ENCODE results near the gene SPAG9.
"Not testable (repeated sequence)": the region's sequence is repeated elsewhere in the genome, so short reads cannot be mapped to it uniquely, and the experiment has no call there.

The SPAG9 gene

DNA sequence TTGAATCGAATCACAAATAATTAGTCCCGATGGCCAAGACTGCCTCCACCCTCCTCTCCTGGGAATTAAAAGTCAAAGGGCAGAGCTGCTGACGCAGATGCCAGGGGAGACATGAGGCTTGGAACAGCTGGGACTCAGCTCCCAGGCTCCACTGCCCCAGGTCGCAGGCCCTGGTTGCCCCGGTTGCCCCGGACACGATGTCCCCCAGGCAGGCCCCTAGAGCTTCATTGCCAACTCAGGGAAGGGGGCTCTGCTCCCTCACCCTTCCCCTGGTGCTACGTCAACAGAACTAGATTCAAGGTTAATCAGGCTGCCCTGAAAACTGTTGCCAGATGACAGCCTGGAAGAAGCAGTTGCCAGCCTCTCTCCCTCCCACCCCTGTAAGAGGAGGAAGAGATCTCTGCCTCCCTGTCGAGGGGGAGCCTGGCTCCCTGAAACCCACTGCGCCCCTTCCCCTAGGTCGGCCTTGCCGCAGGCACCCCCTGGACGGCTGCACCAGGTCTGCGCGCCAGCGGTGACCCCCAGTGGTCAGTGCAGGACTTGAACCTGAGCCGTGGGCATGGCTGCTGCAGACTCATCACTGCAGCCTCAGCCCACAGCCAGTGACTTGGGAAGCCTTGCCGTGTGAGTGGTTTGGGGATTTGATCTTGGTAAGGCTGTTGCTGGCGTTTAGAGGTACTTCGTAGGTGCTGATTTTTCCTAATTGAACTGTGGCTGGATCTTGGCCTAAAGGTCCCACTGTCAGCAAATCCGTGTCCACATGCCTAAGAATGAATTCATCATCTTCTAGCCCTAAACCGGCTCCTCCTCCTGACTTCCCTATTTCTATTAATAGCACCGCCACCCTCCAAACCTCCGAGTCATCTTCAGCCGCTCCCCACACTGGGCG is 170.4 kb downstream of the SPAG9 start:
- no peak for FAIRE-seq

DNA sequence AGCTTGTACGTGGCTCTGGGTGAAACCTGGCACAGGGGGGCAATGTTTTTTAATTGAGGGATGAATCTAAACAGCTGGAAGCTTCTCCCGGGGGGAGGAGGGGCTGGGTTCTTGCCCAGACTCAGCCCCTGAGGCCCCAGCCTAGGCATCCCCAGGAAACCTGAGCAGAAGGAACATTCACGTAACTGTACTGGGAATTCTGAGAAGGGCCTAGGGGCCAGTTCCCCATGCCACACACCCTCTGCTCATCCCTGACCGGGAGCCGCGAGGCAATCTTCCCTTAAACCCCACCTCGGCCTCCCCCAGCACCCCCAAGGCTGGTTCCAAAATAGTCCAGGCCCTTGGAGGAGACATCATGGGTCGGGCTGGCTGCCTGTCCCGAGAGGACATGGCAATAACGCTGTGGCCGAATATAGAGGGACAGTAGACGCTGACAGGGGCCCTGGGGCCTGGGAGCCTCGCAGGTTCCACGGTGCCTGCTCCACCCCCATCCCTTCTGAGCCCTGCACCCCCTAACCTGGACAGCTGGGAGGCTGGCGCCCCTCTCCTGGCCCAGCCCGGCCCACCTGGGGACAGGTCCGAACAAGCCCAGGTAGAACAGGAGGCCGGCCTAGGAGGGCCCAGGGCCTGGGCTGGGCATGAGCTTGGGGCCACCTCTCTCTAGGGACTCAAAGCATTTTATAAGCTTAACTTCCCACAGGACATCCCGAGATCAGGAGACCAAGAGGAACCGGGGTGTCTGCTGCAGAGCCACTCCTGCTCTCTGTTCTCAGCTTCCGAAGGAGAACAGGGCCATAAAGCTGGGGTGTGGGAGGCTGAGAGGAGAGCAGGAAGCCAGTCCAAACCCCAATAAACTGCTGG is 171.3 kb downstream of the SPAG9 start:
- FAIRE-seq: no peak

DNA sequence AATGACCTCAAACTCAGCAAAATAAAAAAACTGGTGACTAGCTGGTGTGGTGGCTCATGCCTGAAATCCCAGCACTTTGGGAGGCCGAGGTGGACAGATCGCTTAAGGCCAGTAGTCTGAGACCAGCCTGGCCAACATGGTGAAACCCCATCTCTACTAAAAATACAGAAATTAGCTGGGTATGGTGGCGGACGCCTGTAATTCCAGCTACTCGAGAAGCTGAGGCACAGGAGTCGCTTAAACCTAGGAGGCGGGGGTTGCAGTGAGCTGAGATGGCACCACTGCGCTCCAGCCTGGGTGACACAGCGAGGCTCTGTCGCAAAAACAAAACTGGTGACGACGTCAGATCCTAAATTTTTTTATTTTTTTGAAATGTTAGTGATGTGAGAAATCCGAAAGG is 172.0 kb downstream of the SPAG9 start:
- FAIRE-seq: no peak

DNA sequence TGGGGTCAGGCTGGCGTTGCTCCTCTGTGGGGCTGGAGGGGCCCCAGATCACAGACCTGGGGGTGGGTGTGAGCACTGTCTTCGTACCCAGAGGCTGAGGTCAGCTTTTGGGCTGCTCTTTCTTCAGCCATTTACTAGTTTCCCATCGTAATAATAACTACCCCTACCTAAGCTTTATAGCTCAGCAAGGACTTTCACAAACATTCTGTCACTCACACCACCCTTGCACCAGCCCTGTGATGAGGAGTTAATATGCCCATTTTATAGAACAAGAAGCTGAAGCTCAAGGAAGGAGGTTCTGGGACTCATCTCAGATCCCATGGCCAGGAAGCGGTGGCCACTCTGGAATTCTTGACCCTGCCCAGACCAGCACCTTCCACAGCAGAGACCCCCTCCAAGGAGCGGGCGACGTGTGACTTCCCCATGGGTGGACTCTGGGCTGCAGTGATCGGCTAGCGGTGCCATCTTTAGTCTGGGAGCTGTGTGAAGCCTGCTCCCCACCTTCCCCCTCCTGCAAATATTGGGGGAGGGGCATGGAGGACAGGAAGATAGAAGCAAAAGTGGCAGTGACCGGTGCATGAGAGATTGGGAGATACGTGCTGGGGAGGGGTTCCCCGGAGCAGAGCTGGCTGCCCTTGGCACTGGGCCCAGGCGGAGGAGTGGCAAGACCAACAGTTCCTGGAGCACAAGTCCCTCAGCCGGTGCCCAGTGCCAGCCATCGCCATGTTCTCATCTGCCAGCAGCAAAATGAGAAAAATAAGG is 172.7 kb downstream of the SPAG9 start:
- no peak for FAIRE-seq

DNA sequence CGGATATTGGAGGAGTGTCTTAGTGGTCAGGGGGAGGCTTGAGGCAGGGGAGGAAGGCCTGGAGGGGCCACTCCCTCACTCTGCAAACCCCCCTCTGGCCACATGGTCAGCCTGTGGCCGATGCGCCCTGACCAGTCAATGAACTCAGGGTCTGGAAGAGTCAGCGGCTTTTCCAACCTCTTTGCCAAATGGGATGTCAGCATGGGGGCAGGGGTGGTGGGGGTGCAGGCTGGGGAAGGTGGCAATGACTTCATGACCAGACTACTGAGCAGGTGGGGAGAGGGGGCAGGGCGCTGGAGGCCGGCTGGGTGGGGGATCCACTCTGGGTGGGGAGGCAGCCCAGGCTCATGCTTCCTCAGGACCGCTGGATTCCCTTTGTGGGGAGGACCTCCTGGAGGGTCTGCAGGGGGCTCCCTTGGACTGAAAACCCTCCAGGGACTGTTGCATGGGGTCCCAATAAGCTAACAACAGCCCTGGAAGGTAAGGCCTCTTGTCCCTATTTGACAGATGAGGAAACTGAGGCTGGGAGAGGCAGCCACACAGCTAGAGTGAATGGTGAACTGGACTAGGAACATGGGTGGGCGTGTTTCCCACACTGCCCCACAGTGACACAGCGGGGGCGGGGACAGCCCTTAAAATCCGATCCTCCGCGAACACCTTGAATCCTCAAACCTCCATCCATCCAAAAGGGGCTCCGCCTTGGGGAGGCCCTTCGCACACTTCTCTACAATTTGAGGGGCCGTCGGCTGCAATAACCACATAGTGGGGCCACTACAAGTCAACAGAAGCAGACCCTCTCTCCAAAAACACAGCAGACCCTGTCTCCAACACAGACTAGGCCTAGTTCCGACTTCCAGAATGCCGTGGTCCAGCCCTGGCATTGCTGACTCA is 173.5 kb downstream of the SPAG9 start:
- FAIRE-seq: no peak

DNA sequence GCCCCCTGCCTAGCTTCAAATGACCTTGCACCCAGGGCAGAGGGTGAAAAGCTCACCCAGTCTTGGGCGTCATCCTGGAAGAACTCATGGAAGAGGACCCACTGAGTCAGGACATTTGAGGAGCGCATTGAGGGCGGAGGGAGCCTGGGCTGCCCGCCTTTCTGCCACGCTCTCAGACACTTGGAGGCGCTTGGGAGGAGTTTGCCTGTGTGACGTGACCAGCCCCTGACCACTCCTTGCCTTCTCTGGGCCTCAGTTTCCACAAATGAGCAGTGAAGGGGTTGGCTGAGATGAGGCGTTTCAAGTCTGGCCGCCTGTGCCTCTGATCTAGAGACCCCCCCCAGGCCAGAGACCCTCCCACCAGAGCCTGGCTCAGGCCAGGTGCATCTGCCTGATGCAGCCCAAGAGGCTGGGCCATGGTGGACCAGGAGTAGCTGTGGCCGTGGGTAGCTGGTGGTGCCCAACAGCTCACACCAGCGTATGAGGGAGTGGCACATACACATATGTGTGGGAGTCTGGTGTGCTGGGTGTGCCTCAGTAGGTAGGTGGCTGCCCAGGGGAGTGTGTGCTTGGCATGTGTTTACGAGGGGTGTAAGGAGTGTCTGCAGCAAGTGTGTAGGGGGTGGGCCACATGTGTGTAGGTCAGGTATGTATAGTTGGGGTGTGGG is 174.3 kb downstream of the SPAG9 start:
- no peak for FAIRE-seq

DNA sequence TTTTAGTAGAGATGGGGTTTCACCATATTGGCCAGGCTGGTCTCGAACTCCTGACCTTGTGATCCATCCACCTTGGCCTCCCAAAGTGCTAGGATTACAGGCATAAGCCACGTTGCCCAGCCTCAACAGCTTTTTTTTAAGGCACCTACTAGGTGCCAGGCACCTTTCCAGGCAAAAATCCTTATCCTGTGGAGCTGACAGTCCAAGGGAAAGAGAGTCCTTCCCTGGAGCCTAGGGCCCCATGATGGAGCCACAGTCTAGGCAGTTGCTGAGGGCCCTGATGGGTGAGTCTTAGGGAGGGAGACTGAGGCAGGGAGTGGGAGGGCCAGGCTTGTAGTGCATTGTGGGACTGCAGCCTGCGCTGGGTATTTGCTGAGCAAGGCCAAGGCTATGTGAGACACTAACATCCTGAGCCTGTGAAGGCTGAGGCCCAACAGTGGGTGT is 174.9 kb downstream of the SPAG9 start:
- FAIRE-seq: no peak

DNA sequence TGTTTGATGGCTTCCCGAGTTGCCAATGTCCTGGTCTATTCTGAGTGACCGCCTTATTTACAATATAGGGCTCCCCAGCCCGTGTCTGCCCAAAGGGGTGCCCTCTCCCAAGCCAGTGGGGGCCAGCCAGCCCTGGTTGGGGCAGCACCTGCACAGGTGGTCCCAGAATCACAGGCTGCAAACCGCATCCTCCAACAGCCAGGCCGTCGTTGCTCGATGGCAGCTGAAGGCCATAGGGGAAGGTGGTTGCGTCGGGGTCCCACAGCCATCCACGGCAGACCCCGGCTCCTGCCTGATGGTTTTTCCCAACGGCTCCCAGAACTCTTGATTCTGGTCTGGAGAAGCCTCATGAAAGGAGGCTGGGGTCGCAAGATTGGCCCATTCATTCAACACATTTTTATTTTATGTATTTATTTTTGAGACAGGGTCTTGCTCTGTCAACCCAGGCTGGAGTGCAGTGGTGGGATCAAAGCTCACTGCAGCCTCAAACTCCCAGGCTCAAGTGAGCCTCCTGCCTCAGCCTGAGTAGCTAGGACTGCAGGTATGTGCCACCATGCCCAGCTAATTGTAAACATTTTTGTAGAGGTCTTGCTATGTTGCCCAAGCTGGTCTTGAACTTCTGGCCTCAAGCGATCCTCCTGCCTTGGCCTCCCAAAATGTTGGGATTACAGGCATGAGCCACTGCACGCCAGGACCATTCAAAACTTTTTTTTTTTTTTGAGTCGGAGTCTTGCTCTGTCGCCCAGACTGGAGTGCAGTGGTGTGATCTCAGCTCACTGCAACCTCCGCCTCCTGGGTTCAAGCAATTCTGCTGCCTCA is 175.6 kb downstream of the SPAG9 start:
- no peak for FAIRE-seq

DNA sequence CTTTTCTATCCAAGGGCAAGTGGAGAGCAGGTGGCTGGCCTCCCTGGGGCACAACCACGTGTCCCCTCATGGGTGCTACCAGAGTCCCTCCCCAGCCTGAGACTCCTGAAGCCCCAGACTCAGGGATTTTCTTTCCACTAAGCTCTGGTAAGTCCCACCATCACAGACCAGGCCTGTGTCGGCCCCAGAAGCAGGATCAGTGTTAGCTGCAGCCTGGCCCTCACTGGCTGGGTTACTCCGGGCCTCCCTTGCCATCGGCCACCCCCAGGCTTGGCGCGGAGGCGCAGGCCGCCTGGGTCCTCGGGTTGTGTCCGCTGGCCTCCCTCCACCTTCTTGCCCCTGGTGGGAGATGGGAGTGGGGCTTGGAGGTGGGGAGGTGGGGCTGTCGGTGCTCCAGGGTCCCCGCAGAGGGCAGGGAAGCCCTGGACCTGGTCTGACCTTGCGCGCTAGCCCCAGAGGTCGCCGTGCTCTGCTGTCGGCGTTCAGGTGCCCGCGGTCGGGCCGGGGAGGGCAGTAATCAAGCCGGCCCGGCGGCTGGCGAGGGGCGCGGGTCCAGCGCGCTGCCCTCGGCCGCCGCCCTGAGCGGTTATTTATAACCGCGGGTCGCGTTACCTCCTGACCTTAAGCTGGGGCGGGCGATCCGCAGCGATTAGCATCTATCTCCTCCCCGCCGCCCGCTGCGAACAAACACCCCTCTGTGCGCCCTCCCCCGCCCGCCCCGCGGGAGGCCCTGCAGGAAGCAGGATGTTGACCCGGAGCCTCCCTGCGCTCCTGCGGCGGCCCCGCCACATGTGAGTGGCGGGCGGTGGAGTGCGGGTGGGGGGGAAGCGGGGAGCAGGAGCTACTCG is 176.4 kb downstream of the SPAG9 start:
- FAIRE-seq: no peak

DNA sequence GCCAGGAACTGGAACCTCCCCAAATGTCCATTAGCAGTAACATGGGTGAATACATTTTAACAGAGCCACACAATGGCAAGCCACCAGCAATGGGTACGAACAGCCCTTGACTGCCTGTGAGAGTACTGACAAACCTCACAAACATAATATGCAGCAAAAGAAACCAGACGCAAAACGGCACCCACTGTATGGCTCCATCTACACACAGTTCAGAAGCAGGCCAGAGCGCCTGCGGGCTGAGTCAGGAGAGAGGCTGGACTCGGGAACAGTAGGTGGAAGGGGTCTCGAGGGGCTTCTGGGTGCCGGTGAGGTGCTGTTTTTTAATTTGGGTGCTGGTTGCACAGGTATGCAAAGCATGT is 177.1 kb downstream of the SPAG9 start:
- FAIRE-seq: no peak

DNA sequence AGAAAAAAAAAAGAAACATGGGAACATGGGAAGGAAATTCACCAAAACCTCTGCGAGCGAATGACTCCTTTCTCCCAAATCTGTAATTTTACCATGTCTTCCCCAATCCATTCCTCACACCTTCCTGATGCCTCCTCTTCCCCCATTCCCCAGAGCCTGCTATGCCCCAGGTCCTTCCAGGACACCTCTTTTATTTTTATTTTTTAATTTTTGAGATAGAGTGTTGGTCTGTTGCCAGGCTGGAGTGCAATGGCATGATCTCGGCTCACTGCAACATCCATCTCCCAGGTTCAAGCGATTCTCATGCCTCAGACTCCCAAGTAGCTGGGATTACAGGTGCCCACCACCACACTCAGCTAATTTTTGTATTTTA is 179.0 kb downstream of the SPAG9 start:
- not testable (repeated sequence) for FAIRE-seq

DNA sequence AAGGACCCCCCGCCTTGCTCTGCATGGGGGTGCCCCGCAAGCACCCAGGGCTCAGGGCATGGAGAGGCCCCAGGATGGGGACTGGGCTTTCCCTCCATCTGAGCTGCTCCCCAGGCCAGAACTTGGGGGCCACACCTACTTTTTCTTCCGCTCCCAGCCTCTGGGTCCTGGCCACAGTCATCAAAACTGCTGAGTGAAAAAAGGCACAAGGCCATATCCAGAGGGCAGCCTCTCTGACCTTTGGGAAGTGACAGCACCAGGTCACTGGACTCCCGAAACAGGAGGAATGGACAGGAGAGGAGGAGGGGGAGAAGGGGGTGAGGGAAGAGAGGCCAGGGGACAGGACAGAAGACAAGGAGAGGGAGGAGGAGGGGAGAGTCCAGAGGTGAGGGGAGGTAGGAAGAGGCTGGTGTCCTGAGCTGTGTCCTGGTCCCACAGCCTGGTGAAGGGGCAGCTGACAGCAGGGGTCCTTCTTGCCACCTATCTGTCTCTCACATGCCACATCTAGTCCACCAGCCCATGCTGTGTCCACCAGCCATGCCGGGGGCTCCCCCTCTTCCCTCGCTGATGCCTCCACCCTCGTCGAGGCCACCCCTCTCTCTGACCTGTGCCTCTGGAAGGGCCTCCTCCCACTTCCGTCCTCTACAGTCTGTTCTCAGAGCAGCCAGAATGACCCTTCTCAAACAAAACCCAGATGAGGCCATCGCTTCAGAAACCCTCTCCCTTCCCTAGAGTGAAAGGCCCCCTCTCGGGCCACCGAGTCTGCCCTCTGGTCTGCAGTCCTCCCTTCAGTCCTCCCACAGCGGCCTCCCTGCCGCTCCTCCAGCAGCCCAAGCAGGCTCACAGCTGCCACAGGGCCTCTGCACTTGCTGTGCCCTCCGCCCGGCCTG is 180.6 kb downstream of the SPAG9 start:
- FAIRE-seq: no peak

DNA sequence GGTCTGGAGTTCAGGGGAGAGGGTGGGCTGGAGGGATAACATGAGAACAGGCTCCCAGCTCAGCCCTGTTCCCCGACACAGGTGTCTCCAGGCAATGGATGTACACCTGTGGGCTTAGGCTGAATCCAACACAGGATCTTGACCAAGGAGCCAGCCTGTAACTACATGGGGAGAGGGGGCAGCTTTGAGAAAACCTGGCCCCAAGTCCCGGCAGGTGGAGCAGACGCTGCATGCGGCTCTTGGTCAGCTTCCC is 181.2 kb downstream of the SPAG9 start:
- no peak for FAIRE-seq

DNA sequence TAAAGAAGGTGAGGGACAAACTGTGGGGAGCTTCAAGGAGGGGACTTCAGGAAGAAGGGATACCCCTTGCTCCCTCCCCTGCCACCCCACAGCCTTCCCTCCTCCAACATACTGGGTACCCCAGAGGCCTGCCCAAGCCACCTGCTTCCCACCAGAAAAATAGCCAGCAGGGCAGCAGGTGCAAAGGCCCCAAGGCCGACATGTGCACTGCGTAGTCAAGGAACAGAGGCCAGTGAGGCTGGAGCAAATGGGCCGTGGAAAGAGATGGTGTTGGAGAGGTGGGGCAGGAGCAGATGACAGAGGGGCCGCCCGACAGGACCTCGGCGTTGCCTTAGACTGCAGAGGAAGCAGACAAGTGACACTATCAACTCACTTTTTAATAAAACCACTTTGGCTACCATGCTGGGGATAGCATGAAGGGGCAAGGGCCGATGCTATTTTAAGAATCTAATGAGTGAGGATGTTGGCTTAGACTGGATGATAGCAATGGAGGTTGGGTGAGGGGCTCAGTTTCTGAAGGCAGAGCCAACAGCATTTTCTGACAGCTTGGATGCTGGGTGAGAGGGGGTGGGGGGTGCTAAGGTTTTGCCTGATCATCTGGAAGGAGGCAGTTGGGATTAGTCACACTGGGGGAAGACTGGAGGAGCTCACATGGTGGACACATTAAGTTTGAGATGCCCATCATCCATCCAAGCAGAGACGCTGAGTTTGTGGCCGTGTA is 181.7 kb downstream of the SPAG9 start:
- FAIRE-seq: no peak

DNA sequence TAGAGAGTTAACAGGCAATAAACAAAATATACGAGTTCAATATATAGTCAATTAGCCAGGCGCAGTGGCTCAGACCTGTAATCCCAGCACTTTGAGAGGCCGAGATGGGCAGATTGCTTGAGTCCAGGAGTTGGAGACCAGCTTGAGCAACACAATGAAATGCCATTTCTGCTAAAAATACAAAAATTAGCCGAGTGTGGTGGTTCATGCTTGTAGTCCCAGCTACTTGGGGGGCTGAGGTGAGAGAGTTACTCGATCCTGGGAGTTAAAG is 184.7 kb downstream of the SPAG9 start:
- no peak for FAIRE-seq

DNA sequence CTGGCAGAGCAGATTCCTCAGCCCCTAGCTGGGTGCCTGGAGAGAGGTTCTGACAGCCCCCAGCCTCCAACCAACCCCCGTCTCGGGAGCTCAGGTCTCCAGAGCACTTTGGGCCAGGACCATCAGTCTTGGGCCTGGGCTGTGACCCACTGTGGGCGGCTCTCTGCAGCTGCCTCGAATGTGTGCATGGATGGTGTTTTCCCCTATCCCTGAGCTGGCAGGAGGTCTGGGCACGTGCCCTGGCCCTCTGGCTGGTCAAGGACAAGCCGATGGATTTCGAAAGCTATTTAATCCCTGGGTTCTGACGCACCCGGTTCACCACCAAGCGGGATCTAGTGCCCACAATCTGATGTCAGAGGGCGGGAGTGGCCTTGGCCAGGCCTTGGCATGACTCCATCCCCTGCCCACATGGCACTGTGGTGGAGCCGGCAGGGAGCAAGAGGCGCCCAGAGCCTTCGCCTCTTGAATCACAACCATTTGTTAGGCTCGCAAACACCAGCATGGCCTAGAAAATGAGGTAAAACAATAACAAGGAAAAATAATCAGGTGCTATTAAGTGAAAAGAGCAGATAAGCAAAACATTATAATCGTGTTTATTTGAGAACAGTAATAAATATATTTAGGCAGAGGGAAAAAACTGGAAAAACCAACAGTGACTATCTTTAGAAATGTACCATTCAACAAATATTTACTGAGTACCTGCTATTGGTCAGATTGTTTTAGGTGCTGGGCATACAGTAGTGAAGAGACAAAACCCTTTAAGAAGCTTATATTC is 185.3 kb downstream of the SPAG9 start:
- no peak for FAIRE-seq

DNA sequence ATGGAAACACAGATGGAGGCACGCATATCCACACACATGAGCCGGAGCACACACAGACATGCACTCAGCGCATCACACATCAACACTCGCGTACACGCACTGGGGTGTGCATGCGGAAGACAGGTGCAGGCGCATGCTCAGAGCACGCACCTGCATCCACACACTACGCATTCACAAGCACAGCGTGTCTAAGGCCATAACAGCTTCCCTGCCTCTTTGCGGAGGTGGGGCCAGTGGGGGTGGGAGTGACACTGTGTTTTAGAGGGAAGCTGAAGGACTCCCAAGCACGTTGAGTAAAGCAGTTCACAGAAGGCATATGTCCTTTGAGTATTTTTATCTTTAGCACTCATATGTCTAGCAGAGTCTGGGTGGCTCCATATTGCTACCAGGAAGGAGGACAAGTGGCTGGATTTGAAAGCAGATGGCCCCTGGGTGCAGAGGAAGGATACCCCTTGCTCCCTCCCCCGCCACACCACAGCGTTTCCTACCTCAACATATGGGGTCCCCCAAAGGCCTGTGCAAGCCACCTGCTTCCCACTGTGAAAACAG is 185.9 kb downstream of the SPAG9 start:
- FAIRE-seq: no peak

DNA sequence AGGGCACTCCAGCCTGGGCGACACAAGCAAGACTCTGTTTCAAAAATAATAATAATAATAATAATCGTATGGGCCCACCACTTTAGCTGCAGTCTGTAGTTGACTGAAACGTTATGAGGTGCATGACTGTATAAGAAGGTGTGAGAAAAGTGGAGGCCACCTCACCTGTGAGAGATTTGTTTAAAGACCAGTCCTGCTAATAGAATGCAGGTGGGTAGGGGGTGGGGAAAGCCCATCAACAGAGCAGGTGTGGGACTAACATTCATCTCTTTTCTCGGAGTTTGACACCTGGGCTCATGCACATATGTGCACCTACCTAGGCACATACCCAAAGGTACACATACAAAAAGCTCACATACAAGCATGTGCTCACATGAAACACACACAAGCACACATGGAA is 186.5 kb downstream of the SPAG9 start:
- FAIRE-seq: no peak
